ENCODE results near the gene ASAH2B.

The ASAH2B gene

GRCh38 chr10:50796693-50797092, 57.0 kb downstream of the ASAH2B start:
- DNase-seq (ENCODE audit: extremely low read depth in 1 of 2, low read depth in 1 of 2): no peak

DNA sequence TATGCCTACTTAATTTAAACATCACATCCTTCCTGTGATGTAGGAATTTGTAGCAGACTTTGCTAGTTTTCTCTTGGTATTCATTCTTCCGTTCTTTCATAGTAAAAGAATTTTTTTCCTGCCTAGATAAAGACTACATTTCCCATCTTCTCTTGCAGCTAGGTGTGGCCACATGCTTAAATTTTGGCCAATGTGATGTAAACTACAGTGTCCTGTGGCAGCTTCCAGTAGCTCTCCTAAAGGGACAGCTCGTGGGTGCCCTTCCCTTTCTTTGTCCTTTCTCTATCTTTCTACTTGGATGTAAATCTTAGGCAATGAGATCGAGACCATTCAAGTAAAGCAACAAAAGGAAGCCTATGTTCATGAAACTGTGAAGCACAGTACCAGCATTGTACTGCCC, 58.6 kb downstream of the ASAH2B start:
- no peak for DNase-seq (ENCODE audit: extremely low read depth in 1 of 2, low read depth in 1 of 2)

DNA sequence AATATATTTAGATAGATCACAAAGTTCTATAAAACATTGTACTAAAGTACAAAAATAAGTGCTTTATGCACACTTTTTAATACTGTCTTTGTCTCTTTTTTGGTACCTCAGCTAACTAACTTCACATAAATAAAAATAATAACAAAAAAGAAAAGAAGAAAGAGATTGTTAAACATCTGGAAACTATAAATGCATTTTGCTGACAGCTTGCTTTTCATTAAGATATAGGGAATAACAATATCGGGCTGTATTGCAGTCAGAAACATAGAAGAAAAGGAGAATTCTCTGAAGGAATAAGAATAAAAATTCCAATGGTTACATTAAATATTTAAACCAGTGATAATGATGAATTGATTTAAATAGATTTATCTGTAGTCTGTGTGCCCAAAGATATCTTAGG, 59.9 kb downstream of the ASAH2B start:
- no peak for DNase-seq (ENCODE audit: extremely low read depth in 1 of 2, low read depth in 1 of 2)

DNA sequence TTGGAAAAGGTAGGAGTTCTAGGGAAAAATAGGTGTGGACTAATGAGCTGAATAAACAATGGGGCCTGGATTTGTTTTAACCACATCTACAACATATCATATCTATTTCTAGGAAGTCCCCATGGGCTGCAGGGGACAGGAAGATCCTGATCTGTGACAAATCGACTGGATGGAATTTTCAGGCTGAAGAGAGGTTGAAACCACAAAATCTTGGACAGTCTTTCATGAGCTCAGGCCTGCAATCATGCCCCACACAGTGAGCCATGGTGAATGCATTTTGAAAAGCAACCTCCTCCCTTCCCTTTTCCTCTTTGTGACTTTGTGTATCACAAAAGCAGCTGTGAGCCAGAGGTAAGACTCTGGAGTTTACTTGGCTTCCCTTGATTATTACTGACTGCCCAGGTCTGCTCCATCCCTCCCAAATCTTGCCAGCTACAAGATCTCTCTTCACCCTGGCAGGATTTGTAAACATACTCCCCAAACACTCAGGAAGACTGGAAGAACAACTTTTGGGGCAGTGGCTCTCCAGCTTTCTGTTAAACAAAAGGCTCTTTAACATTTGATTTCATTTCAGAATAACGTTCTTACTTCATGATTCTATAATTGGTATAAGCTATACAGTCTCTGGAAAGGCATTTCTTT, 66.4 kb downstream of the ASAH2B start:
- no peak for DNase-seq (ENCODE audit: extremely low read depth in 1 of 2, low read depth in 1 of 2)

GRCh38 chr10:50807851-50808776, 68.4 kb downstream of the ASAH2B start:
- no peak for DNase-seq (ENCODE audit: extremely low read depth in 1 of 2, low read depth in 1 of 2)
